CD4-positive, alpha-beta T cell treated with Interleukin-6 for 4 hours (primary cell): ENCODE measurements around the gene RB1.

Source experiments
- DNase-seq: peaks from one replicate; pipeline ENCODE4 v3.0.0-alpha.2; 2020; ENCODE audit warnings: mixed read lengths

The RB1 gene

DNA sequence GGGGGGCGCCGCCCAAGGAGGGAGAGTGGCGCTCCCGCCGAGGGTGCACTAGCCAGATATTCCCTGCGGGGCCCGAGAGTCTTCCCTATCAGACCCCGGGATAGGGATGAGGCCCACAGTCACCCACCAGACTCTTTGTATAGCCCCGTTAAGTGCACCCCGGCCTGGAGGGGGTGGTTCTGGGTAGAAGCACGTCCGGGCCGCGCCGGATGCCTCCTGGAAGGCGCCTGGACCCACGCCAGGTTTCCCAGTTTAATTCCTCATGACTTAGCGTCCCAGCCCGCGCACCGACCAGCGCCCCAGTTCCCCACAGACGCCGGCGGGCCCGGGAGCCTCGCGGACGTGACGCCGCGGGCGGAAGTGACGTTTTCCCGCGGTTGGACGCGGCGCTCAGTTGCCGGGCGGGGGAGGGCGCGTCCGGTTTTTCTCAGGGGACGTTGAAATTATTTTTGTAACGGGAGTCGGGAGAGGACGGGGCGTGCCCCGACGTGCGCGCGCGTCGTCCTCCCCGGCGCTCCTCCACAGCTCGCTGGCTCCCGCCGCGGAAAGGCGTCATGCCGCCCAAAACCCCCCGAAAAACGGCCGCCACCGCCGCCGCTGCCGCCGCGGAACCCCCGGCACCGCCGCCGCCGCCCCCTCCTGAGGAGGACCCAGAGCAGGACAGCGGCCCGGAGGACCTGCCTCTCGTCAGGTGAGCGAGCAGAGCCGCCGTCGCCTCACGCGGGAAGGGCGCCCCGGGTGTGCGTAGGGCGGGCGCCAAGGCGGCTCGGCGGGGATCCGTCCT, at the start of gene RB1:
Gene RB1 (plus strand): TSS at position 393 of the 784 bp plus-strand sequence. CDS start 162 bp downstream, at position 555.
- peak; percentile 91 for DNase-seq

DNA sequence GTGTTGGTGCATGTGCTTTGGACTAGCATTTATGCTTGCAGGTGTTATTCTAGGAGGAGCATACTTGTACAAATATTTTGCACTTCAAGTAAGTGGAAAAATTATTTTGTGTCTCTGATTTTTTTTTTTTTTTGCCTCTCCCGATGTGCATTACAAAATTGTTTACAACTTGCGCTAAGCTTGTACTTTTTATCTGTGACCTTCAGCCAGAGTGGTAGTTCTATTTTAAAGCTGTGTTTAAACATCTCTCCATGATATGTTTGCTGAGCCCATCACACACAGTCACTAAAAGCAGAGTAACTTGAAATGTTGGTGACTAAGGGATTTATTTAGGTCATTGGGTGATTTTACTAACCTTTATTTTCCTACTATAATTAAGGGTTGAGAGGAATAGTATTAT, 49.7 kb upstream of the RB1 start:
- DNase-seq, result no peak

DNA sequence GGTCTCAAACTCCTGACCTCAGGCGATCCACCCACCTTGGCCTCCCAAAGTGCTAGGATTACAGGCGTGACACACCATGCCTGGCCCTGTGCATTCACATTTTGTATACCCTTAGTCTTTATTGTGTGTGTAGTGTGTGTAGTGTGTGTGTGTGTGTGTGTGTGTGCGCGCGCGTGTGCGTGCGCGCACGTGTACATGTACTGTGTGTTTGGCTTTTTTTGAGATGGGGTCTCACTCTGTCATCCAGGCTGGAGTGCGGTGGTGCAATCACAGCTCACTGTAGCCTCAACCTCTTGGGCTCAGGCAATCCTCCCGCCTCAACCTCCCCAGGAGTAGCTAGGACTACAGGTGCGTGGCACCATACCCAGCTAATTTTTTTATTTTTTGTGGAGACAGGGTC, 48.5 kb upstream of the RB1 start:
- no peak for DNase-seq

DNA sequence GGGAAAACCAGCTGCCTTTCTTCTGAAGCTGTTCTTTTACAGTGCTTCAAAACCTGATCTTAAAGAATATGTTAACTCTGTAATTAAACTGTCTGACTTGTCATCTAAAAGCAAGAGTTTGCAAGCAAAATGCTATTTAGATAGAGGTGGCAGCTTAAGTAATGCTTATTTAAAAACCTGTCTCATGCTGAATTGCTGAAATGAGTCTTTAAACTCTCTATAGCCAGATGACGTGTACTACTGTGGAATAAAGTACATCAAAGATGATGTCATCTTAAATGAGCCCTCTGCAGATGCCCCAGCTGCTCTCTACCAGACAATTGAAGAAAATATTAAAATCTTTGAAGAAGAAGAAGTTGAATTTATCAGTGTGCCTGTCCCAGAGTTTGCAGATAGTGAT, 47.6 kb upstream of the RB1 start:
- no peak for DNase-seq

DNA sequence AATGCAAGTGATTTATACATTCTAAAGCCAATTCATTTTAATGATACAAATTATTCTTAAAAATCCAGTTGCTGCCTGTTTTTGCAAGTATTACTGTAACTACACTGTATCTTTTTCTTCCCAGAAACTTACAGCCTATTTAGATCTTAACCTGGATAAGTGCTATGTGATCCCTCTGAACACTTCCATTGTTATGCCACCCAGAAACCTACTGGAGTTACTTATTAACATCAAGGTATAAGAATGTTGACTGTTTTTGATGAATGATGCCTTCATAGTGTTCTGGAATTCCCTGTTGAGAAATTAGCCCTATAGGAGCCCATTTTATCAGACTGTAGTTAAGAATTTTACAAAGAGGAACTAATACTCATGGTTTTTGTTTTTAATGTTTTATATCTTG, 45.5 kb upstream of the RB1 start:
- DNase-seq, result no peak

DNA sequence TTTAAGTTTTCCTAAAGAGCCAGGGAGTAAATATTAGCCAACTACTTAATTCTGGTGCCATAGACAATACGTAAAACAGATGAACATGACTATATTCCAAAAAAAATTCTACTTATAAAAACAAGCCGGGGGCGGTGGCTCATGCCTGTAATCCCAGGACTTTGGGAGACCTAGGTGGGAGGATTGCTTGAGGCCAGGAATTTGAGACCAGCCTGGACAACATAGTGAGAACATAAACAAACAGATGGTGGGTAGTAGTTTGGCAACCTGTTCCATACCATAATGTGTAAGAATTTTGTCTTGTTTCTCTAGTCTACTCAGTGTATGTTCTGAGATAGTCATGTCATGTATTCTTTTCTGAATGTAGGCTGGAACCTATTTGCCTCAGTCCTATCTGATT, 45.1 kb upstream of the RB1 start:
- no peak for DNase-seq

DNA sequence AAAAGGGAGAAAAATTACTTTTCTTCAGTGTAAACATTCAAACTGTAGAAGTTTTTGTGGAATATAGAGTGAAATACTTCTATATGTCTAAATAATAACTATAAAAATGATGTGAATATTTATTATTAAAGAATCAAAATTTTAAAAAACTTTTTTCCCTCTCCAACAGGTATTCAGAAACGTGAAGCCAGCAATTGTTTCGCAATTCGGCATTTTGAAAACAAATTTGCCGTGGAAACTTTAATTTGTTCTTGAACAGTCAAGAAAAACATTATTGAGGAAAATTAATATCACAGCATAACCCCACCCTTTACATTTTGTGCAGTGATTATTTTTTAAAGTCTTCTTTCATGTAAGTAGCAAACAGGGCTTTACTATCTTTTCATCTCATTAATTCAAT, 42.6 kb upstream of the RB1 start:
- no peak for DNase-seq

DNA sequence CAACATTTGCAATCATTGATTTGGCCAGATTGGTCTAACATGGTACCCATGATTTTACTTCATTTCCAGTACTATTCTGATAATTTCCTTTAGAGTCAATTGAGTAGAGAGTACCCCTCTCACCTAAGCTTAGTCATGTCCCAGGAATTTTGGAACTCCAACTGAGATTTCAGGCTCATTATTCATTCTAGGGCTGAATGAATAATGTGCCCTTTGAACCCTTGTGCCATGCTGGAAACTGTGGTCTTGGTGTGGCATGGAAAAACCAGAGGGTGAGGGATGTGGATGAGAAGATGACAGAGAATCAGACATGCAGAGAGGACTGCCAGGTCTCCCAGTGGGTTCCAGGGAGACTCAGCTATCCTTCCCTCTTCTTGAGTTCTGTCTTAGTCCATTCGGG, 40.4 kb upstream of the RB1 start:
- DNase-seq, result no peak

DNA sequence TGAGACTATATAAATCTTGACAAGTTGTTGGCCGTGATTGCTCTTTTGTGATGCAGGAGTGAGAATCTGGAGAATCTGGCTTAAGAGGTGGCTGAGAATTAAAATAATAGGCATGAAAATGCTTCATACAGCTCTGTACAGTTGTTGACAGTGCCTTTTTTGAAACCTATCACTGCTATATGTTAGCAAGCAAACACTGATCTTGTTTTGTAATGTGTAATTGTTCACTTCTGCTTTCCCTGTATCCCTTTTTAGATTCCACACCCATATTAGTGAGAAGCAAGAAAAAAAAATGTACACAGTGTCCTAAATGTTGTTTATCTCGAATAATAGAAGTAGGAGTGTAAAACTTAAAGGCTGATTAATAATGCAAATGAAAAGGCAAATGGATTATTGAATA, 39.5 kb upstream of the RB1 start:
- DNase-seq, result no peak

DNA sequence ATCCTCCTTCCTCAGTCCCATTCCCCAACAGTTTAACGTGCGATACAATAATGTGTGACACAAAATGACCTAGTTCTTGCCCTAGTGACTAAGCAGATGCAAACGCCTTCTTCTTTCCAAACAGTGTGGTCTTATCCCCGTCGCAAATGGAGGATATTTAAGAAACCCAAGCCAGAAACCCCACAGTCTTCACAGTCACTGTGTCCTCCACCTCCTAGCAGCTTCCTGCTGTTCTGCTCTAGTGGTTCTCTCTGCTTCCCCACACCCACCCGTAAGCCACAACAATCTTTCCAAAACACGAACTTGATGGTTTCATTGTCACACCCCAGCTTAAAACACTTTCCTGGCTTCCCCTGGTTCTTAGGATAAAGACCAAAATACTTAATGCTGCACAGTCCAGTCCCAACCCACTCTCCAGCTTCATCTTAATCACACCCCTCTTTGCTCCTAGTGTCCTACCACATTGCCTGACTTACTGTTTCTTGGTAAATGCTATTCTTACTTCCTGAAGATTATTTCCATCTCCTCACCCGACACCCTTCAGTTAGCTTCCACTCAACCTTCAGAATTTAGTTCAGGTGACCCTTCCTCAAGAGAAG, 38.2 kb upstream of the RB1 start:
- DNase-seq, result peak; percentile 10

DNA sequence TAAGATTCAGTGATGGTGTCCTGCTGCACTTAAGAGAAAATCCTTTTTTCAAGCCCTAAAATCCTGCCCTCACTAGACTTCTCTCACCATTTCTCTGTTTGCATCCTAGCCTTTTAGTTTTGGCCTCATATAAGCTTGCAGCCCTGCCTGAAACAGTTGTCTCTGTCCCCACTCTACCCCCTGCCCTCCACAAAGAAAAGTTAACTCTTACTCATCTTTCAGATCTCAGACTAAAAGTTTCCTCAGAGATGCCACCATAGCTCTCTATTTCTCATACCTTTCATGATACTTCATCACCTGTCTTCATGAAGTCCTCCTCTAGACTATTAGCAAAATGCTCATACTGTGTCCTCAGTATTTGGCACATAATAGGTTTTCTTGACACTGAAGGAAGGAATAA, 37.4 kb upstream of the RB1 start:
- no peak for DNase-seq

DNA sequence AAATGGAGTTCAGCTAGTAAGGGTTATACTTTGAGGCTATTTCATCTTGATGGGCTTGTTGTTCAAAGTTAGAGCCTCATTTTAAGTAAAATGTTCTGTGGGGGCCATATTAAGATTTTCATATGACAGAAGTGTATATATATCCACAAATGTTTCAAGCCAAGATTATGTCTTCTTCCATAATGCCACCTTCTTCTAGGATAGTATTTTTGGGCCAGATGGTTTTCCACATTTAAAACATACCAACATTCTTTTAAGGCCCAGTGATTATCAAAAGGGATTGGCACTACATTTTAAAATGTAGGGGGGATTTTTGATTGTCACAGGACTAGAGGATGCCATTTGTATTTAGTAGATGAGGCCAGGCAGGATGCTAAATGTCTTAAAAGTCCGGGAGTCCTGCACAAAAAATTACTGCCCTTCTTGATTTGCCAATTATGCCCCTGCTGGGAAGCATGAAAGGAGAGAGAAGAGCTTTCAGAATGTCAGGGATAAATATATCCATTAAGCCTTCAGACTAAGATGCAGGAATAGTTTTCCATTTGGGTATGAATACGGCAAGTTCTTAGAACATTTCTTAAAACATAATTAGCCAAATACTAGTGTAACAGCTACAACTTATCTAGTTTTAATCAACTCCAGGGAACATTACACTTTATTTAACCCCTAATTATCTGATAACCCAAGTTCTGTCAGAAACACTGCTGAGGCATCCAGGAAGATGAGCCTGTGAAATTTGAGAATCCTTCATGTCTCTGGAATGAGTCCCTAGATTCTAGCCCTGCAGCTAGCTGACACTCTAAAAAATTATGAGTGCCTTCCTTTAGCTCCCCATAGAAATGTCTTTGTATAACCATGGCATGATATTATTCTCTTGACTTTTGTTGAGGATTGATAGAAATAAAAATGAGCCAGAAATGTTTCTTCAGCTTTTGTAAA, 36.6 kb upstream of the RB1 start:
- DNase-seq, result no peak

DNA sequence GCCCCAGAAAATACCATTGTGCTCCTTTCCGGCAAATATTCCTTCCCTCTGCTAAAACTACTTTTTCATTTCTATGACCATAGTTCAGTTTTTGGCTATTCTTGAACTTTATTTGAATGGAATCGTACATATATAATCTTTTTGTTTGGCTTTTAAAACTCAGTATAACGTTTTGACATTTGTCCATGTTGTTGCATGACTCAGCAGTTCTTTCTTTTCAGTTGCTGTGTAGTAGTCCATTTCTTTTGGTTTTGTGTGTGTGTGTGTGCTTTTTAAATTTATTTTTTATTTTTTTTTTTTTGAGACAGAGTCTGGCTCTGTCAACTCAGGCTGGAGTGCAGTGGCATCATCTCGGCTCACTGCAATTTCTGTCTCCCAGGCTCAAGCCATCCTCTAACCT, 35.5 kb upstream of the RB1 start:
- no peak for DNase-seq

DNA sequence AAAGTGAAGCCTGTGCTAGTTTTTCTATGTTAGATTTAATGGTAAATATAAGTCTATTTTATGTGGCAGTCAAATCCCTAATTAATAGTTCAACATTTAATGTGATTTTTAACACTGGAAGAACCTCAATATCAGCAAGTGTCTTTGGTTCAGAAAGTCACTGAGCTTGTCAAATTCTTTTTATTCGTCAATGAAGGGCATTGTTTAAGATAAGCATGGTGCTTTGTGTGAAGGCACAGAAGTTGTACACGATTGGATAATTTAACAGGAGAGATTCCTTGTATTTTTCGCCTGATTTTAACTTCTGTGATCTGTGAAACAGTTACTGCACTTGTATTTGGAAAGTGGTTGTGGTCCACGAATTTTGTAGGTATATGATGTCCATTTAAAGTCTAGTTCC, 30.2 kb upstream of the RB1 start:
- DNase-seq, result no peak

DNA sequence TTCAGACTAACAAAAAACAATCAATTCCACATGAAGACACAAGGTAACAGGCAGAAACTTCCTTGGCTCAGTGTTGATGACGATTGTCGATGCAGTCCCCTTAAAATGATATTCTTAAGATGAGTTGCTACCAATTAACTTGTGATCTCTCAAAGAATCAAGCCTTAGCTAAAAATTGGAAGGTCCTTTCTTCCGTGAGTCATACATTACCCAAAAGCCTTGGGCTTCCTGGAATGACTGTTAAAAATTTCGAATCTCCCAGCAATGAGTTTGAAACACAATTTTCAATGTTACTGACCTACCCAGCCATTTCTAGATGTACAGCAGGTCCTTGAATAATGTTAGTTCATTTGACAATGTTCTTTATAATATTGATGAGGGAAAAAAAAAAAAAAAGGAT, 28.0 kb upstream of the RB1 start:
- no peak for DNase-seq

DNA sequence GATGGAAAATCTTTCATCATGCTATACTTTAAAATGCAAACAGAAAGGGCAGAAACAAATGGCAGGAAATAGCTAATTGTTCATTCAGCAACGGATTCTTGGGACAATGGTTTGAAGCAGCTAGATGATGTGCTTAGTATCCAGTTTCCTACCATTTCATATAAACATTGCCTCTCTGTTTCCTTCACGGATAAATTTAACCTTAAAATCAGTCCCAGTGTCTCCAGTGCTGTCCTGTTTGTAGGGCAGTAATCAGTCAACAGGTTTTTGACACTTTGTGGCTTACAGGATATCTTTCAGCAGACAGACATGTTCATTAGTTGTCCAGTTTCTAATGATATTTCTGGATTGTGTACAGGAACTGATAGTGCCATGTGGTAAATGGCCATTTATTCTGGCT, 24.7 kb upstream of the RB1 start:
- no peak for DNase-seq

DNA sequence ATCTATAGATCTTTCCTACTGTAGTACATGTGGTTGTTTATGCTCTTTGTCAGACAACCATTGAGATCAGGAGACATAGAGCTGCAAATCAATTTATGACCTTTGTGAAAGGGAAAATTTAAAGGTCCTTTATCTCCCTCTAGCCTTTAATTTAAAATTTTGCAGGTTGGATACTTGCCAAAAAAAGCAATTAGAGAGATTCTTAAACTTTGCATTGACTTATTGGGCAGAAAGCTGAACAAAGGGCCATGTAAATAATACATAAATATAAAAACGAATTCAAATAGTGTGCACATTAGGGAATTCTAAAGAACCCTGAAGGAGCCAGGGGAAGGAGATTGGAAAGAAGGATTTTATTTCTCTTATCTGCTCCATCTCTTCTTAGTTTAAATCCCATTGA, 22.0 kb upstream of the RB1 start:
- DNase-seq, result no peak

DNA sequence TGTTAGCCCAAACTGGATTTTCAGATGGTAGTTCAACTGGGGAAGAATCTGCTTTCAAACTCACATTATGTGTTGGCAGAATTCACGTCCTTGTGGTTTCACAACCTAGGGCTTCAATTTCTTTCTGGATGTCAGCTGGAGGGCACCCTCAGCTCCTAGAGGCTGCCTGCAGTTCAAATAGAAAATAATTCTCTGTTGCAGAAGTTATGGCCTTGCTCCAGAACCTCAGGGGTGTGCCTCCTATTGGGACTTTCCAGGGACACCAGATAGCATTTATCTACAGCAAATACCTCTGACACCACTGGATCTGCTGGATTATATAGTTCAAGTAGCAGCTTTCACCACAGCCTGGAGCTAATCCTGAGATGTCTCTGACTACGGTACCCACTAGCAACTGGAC, 11.8 kb upstream of the RB1 start:
- no peak for DNase-seq

DNA sequence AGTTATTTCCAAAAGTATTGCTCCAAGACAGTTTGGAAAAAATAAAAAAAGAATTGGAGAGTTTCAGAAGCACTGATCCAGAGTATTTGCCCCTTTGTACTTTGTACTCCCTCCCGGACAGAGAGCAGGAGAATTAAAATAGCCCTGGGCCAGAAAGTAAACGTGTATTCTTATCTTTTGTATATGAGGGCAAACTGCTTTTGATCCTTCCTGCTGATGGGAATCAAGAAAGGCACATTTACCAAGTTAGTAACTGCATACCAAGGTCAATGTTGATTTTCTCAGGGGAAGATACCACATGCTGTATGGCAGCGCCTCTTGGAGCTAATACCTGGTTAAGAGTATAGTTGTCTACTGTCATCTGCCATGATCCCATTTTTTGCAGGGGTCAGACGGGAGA, 10.9 kb upstream of the RB1 start:
- DNase-seq, result no peak

DNA sequence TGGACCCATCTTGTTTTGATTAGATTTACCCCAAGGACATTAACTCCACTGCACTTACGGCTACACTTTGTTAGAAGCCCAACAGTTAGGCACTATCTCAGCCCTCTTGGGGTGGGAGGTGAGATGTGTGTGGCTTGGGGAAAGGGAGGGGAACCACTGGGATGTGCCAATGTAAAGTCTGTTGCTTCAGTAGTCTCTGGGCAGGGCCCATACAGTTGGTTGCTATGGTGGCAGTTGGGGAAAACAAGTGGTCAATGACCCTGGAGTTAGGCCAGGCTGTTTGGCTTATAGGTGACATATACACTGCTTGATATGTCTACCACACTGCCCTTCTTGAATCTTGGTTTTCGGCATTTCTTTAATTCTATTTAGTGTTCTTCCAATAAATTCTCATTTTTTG, 8.9 kb upstream of the RB1 start:
- no peak for DNase-seq

DNA sequence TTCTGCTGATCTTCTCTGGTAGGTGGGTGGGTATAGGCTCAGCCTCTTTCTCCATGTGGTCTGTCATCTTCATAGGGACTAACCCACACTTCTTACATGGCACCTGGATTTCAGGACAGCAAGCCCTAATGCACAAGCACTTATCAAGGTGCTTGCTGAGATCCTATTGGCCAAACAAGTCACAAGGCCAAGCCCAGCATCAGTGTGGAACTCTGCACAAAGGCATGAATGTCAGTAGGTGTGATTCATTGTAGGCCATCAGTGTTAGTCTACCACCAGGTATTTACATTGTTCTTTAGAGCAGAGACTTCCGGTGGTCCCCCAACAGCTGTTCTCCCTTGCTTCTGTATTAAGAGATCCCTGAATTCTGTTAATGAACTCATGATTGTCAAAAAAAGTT, 8.3 kb upstream of the RB1 start:
- DNase-seq, result no peak

DNA sequence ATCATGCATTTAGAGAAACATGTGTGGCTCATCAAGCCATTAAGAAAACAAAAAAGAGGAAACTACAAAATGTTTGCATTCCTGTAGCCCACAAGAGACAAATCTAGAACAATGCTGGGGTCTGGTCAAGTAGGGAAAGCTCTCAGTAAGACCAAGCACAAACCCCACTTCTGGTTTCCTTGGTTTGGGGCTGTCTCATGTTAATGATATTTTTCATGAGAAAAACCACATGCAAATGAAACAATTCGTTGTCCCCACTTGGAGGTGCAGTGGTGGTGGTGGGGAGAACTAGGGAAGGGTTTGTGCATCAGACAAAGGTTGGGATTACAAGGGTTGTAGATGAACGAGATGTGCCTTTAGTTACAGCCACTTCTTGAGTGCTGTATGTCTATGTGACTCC, 7.0 kb upstream of the RB1 start:
- no peak for DNase-seq

DNA sequence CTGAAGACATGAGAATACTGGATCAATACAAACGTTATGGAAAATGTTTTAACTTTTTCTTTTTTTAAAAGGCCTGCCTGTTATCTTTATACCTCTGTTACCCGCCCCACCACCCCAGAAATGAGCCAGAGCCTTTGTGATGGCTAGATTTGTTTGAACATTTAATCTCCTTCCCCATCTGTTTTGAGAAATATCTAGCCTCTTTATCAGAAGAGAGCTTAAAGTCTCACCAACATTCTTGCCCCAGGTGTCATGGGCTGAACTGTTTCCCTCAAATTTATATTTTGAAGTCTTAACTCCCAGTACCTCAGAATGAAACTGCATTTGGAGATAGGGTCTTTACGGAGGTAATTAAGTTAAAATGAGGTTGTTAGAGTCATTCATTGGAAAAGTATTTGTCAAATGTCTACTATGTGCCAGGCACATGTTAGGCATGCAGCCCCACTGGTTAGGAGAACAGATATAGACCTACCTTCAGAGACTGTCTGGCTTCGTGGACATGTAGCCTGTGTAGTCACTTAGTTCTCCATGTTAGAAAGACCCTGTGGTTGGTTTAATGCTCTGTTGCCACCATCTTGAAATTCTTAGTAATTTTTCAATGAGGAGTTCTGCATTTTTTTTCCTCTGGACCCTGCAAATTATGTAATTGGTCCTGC, 6.3 kb upstream of the RB1 start:
- DNase-seq, result no peak
